GM19239 (cell line): ENCODE data around the gene FNDC4.

ENCODE experiments used
- DNase-seq: peaks from one replicate; pipeline ENCODE4 v3.0.0; 2011; ENCODE audit warnings: low spot score; ENCODE audit not compliant: insufficient read length
- FAIRE-seq: peaks from 2 replicates; lab custom pipeline; 2011; peaks lifted over from hg19 to GRCh38; lab: Jason Lieb, UNC

FNDC4 gene

DNA sequence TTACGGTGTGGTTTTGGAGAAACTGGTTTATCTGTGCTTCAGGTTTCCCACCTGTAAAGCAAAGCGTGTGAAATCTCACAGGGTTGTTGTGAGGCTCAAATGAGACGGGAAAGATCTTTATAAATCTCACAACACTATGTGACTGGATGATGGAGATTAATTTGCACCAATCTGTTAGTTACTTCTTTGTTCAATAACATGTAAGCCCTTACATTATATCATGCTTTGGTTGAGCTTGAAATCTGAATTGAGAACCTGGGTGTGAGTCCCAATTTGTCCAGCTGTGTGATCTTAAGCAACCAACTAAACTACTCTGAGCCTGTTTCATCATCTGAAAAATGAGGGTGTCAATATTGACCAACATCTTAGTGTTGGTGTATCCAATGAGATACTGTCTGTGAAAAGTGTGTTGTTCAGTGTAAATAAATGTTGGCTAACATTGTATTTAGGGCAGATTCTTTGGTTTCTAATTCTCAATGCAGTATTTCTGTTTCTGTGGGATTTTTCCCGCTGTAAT lies 898 bp upstream of the FNDC4 start:
- DNase-seq: no peak
- no peak for FAIRE-seq

DNA sequence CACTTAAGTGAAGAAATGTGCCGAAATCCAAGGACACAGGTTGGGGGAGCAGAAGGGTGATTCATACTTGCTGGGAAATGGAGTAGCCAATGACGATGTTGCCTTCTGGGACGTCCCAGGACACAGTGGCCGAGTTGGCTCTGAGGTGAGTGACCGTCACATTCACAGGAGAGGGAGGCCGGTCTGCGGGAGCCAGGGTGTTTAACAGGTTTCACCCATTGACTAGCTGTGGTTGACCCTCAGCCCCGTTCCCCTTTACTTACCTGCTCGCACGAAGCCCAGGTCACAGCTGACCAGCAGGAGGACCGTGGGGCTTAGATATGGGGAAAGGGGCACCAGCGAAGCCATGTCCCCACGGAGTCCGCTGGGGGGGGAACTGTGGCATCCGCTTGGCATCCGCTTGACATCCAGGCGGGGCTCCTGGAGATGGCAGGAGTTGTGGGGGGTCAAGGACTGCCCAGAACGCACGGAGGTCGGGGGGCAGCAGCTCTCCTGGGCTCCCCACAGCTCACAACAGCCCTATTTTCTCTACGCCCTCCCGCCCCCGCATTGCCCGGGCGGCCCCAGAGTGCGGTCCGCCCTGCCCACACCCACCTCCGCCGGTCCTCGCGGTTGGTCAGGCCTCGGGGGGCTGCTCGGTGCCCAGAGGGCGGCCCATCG lies 586 bp downstream of the FNDC4 start:
- FAIRE-seq (no peak), DNase-seq (no peak)

DNA sequence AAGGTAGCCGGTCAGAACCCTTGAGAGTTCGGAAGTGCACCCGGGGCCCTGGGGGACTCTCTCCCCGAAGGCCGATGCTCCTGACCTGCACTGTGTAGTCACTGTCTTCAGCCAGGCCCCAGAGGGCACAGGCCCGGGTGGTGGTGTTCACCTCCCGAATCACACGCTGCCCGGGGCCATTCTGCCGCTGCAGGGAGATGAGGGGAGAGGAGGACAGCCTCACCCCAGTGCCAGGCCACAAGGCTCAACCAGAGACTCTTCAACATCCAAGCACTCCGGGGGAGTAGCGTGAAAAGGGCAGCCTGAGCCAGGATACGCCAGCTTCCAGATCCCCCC lies 1.1 kb downstream of the FNDC4 start:
- DNase-seq: no peak
- no peak for FAIRE-seq

DNA sequence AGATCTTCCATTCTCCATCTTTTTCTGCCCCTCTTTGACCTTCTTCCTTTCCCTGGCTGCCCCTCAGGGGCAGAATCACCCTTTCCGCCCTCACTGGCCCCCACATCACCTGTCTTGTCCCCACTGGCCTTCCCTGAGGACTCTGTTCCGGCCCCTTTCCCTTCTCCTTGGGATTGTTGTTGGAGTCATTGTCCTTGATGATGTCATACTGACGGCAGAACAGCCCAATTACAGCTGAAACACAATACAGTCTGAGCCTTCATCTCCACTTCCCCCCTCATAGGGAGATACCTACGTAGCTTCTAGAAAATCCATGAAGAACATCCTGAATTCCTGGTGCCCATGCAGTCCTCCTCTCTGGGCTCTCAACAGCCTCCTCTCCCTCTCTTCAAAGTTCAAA lies 2.4 kb downstream of the FNDC4 start:
- DNase-seq: no peak
- no peak for FAIRE-seq

DNA sequence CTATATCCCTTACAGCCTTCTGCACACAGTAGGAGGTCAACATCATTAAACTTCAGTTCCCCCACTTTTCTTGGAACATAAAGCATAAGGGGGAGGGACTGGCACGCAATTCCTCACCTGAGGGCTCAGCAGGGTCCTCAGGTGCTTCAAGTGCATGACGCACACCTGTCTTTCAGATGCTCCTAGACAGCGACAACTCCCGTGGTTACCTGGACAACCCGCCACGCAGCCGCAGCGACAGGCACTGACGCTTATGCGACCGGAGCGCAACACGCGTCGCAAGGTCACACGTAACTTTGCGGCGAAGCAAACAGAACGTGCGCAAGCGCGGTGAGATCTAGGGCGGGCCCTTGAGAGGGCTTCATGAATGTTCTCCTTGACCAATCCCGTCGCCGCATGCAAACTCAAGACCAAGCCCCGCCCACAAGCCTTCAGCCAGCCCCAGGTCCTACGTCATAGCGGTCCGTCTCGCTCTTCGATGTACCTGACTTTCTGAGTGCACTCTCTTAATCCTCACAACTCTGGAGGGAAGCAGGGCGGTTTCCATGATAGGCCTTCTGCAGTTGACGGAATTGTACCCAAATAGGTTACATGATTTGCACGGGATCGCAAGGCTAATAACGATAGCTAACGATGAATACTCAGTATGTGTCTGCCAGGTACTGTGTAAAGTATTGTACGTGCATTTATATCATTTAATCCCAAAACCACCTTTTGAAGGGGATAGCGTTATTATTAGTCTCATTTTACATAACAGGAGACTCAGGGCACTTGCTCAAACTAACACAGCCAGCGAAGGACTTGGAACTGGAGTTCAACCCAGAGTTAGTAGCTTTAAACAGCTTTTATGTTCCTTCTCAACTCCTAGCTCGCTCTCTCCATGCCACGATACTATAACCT lies 5.3 kb downstream of the FNDC4 start, which contains the start of gene IFT172:
Gene IFT172 (minus strand): TSS at position 246 of the 900 bp plus-strand sequence. CDS start 90 bp downstream, at position 156.
- peak; percentile 99 for FAIRE-seq
- peak; percentile 93 for DNase-seq

DNA sequence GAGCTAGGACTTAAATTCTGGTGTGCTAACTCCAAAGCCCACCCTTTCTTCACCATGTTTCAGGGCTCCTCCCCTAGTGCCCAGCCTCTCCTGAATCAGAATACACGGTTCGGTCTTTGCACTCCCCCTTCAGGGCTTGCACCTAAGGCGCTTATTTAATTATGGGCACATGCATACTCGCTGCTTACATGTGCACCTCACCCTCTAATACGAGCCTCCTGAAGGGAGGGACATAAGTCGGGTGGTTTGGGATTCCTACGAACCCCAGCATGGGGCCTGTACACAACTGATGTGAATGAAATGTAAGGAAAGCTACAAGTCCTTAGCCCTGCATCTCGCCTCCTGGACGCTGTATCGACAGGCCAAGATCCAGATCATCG lies 5.9 kb downstream of the FNDC4 start:
- FAIRE-seq (no peak), DNase-seq (no peak)

DNA sequence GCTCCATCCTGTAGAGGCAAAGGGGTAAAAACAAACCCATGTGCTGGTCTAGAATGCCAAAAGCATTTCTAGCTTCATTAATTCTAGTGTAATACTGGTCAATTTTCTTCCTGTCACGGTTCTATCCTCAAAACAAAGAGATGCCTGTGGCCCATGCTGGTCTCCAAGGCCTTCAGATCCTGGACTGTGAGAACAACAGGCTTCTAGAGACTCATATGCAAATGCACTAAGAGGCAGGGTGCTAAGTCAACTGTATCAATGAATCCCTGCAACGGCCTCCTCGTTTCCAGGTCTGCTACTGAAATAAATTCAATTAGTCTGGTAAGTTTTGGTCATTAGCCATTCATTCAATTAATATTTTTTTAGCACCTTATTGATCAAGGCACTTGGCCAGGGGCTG lies 9.5 kb downstream of the FNDC4 start:
- no peak for DNase-seq
- FAIRE-seq: no peak

DNA sequence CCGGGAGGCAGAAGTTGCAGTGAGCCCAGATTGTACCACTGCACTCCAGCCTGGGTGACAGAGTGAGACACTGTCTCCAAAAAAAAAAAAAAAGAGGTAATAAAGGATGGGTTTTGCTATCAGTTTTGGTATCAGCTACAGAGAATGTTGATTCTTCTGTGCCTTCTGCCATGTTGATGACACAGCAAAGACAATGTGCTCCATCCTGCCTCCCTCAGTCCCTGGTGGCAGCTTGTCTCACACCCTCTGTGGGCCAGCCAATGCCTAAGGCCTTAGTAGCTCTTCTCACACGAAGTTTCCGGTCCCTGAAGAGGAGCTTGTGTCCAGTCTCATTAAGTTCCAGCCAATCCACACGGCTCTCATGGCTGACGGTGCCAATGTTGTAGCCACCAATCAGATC lies 23.0 kb downstream of the FNDC4 start:
- no peak for FAIRE-seq
- DNase-seq: no peak

DNA sequence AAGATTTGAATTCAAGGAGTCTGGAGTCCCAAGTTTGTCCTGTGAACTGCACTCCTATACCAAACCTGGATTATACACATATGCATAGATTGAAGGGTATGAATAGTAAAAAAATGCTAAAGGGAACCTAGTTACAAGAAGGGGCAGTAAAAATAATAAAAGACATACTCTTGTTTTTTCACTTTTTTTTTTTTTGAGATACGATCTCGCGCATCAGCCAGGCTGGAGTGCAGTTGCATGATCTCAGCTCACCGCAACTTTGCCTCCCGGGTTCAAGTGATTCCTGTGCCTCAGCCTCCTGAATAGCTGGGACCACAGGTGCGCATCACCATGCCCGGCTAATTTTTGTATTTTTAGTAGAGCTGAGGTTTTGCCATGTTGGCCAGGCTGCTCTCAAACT lies 30.6 kb downstream of the FNDC4 start:
- DNase-seq: no peak
- FAIRE-seq: no peak

DNA sequence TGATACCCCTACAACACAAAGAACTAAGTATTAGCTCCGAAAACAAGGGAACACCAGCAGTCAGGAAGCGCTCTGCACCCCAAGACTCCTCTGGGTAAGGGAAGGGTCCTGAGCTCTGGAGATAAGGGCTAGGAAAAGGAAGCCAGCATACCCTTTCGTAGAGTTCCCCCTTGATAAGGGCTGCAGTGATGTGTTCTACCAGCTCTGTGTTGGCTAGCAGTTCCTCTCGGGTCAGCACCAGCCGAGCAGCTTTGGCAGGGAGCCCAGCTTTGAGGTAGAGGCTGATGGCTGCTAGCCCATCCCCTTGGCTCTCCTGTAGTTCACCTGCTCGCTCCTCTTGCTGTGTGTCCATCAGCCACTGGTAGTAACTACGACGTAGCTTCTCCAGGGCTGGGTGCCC lies 33.9 kb downstream of the FNDC4 start:
- DNase-seq (no peak), FAIRE-seq (no peak)

DNA sequence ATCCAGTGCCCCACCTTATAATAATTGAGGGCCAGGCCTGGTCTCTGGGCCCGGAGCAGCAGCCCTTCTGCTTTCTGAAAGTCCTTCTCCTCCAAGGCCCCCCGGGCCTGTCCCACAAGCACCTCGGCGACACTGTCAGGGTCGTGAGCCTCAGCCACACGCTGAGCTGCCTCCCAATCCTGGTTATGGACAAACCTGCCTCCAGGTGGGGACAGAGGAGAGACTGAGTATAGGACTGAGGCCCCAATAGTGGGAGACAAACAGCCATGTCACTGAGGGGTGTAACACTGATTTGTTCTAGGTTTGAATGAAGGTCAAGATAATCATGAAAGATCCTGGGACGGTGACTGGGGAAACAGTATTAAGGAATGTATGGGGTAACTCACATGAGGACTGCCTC lies 41.0 kb downstream of the FNDC4 start:
- FAIRE-seq (no peak), DNase-seq (no peak)

DNA sequence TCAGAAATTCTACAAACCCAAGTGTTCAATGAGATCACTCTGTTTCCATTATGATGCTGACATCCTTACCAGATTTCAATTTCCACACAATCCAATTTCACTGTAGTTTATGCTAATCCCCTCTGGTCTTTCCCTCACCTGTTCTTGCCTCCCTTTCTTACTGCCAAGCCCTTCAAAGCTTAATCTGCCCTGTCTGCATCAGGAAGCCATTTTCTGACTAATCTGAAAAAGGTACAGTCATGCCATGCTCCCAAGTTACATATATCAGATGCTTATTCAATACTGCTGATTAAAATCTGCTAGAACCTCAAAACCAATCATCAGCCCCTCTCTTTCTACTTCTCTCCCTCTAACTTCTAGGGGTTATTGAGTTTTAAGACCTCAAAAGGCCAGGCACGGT lies 43.9 kb downstream of the FNDC4 start:
- DNase-seq (no peak), FAIRE-seq (no peak)

DNA sequence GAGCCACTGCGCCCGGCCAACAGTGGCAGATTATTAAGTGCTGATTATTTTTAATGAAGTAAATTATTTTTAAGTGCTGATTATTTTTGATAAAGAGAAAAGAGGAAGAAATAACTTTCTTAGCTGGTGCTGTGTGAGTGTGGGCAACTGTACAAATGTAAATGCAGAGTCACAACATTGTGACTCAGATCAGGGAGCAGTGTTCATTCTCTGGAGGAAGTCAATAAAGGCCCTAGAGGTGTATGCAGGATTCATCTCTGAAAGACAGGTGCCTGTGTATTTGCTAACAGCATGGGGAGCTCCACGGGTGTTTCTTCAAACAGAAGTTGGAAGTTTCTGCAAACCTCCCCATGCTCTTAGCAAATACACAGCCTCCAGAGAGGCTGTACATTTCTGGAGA lies 46.6 kb downstream of the FNDC4 start:
- DNase-seq (no peak), FAIRE-seq (no peak)

DNA sequence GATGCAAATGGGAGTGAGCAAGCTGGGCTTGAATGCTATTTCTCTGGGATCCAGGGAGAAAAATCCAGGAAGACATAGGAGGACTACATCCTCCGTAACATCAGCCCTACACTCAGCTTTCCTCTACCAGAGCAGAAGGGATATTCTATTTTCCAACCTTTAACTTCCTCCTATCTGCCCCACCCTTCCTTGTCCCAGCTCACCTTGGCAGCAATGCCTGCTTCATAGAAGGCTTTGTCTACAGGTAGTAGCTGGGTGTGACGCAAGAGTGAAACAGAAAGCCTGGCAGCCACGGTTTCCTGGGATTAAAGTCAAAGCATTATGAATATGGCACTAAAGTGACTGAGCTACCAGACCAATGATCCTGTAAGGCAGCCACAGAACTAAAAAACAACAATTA lies 48.9 kb downstream of the FNDC4 start:
- no peak for DNase-seq

DNA sequence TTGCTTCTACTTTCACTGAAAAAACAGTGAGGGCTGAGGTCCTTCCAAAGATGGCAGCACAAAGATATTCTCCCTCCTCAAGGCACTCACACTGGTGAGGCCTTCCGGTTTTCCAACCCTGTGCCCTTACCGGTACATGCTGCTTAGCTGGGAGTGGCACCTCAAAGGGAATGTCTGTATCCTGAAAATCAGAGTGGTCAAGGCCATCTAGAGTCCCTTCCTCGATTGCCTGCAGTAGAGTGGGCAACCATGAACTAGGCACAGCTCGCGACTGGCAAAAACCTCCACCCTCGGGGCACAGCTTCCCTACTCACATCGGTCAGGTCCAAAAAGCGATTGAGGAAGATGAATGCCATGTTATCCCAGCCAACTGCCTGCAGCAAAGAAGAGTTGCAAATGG lies 49.4 kb downstream of the FNDC4 start:
- no peak for FAIRE-seq

More for the DNA sequence above, 48.9 kb downstream of the FNDC4 start:
- no peak for FAIRE-seq

DNA sequence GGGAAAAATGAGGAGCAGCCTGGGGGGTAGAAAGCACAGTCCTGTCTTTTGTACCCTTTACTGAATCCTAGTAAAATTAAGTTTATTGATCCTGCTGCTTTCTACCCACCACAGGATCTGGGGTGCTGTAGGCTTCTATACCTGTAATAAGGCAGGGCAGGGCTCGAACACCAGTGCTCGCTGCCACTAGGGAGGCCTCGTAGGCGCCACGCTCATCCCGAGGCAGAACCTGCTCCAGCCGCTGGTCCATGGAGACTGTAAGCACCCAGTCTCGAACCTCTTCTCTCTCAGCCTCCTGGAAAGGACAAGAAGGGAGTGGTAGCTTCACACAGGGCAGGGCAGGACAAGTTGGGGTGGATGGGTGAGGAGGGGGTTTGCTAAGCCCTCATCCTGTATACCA lies 49.8 kb downstream of the FNDC4 start:
- DNase-seq: no peak

More for the DNA sequence above, 49.4 kb downstream of the FNDC4 start:
- DNase-seq: no peak

DNA sequence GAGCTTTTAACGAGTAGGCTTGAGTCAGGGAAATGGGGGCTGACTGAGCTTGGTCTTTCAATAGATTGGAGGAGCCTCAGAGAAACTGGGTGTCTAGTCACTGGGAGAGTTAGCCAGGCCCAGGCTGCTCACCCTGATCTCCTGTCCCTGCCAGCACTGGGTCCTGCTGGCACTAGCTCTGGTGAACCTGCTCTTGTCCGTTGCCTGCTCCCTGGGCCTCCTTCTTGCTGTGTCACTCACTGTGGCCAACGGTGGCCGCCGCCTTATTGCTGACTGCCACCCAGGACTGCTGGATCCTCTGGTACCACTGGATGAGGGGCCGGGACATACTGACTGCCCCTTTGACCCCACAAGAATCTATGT lies 52.1 kb downstream of the FNDC4 start:
- FAIRE-seq (no peak), DNase-seq (no peak)

More for the DNA sequence above, 49.8 kb downstream of the FNDC4 start:
- FAIRE-seq: no peak

DNA sequence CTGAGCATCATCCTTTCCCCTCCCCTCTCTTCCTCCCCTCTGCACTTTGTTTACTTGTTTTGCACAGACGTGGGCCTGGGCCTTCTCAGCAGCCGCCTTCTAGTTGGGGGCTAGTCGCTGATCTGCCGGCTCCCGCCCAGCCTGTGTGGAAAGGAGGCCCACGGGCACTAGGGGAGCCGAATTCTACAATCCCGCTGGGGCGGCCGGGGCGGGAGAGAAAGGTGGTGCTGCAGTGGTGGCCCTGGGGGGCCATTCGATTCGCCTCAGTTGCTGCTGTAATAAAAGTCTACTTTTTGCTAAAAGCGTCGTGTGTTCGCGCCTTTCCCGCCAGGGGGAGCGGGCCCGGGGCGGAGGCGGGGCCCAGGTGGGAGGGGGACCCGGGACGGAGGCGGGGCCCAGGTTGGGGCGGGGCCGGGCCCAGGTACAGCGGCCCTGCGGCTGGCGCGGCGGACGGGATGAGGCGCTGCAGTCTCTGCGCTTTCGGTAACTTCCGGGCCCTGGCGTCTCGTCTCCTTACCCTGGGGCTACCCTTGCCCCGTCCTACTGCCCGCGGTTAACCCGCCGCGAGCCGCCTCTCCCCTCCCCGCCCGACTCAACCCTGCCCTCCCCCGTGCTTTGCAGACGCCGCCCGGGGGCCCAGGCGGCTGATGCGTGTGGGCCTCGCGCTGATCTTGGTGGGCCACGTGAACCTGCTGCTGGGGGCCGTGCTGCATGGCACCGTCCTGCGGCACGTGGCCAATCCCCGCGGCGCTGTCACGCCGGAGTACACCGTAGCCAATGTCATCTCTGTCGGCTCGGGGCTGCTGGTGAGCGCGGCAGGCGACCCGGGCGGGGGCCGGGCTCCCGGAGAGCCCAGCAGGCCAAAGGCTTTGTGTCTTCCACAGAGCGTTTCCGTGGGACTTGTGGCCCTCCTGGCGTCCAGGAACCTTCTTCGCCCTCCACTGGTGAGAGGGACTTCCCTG lies 52.8 kb downstream of the FNDC4 start, which contains the start of gene KRTCAP3:
Gene KRTCAP3 (plus strand): TSS at position 424 of the 962 bp plus-strand sequence. CDS start 32 bp downstream, at position 456.
- DNase-seq (no peak), FAIRE-seq (no peak)
